GM12878 (cell line): ENCODE data around the gene ANP32E. TPM values are rescaled to one million over a fixed set of nuclear protein-coding genes. Genes with fewer than 3 reads are reported as not detected.

ENCODE experiments used
- ATAC-seq: fragments of 200-7000 bp; cut with Tn5 transposase; 3 replicates; pipeline ENCODE4 v1.9.1; 2020; ENCODE audit warnings: mild to moderate bottlenecking, moderate library complexity
- BruUV-seq: library from RNA; stranded (reverse); fragments of 400-500 nt; replicated peaks from 2 replicates; lab custom pipeline; 2021; lab: Mats Ljungman, UMichigan
- CTCF ChIA-PET: fragments of 300-600 bp; sonication (Branson Sonifier 250); formaldehyde crosslinking; extraction: SDS; loops from one replicate; lab custom pipeline; 2021; ENCODE audit warnings: inconsistent platforms; lab: Yijun Ruan, JAX
- POLR2A ChIA-PET: fragments of 350-600 bp; formaldehyde crosslinking; extraction: SDS; loops from one replicate; lab custom pipeline; 2021; ENCODE audit warnings: inconsistent platforms; lab: Charles Lee
- RAD21 ChIA-PET: fragments of 300-600 bp; sonication (Branson Sonifier 250); formaldehyde crosslinking; loops from one replicate; lab custom pipeline; 2023; ENCODE audit warnings: antibody characterized with exemption; ENCODE audit not compliant: unreplicated experiment; lab: Charles Lee
- SMC1A ChIA-PET: fragments of 300-600 bp; sonication (Branson Sonifier 250); formaldehyde crosslinking; loops from one replicate; lab custom pipeline; 2023; ENCODE audit not compliant: unreplicated experiment, uncharacterized antibody; lab: Charles Lee
- DNase-seq: peaks from one replicate; pipeline ENCODE4 v3.0.0-alpha.2; 2011; ENCODE audit warnings: low read depth, low spot score
- FAIRE-seq: peaks from 3 replicates; lab custom pipeline; 2011; peaks lifted over from hg19 to GRCh38; lab: Jason Lieb, UNC
- H2AFZ ChIP-seq: 2 replicates; pipeline ENCODE4 v1.6.0; 2011; ENCODE audit warnings: low read depth, low read length, control low read depth; ENCODE audit not compliant: control insufficient read depth
- H3K27ac ChIP-seq: 2 replicates; pipeline ENCODE4 v1.5.1; 2011; ENCODE audit warnings: control low read depth; ENCODE audit not compliant: control insufficient read depth, insufficient read depth
- H3K27me3 ChIP-seq, 2 experiments: replicated peaks in 1 of 2; 2 replicates each; pipeline versions ENCODE4 v1.6.0 to v1.6.1; 2011; ENCODE audit warnings: low read length in 1 of 2; ENCODE audit not compliant: control insufficient read depth in 2 of 2, insufficient read depth in 2 of 2
- H3K36me3 ChIP-seq, 2 experiments: 2 replicates each; pipeline ENCODE4 v1.5.1; 2011; ENCODE audit warnings: low read length in 1 of 2; ENCODE audit not compliant: control insufficient read depth in 2 of 2, insufficient read depth in 2 of 2
- H3K4me1 ChIP-seq: 2 replicates; pipeline ENCODE4 v1.6.1; 2011; ENCODE audit warnings: mild to moderate bottlenecking, low read length, moderate library complexity, mixed read lengths; ENCODE audit not compliant: control insufficient read depth, insufficient read depth
- H3K4me2 ChIP-seq: 2 replicates; pipeline ENCODE4 v1.6.0; 2011; ENCODE audit warnings: control low read depth; ENCODE audit not compliant: control insufficient read depth, insufficient read depth
- H3K4me3 ChIP-seq: fragments of 200-600 bp; sonication (generic); 2 replicates; pipeline ENCODE4 v1.5.1; 2016
- H3K79me2 ChIP-seq: 2 replicates; pipeline ENCODE4 v1.6.0; 2011; ENCODE audit warnings: low read length; ENCODE audit not compliant: control insufficient read depth, insufficient read depth
- H3K9ac ChIP-seq: 2 replicates; pipeline ENCODE4 v1.8.0; 2011; ENCODE audit warnings: low read length, control low read depth, mixed read lengths; ENCODE audit not compliant: control insufficient read depth, insufficient read depth
- H3K9me3 ChIP-seq: replicated peaks from 3 replicates; pipeline ENCODE4 v1.5.1; 2011; ENCODE audit warnings: mild to moderate bottlenecking, low read length; ENCODE audit not compliant: control insufficient read depth, insufficient read depth
- H4K20me1 ChIP-seq: 2 replicates; pipeline ENCODE4 v1.6.0; 2011; ENCODE audit not compliant: control insufficient read depth, insufficient read depth
- BACH1 ChIP-seq: fragments of 450-650 bp; IDR thresholded peaks from 2 replicates; pipeline ENCODE4 v1.6.1; 2017; ENCODE audit warnings: mild to moderate bottlenecking, borderline replicate concordance
- CBX5 ChIP-seq: sonication (generic); IDR thresholded peaks from 2 replicates; pipeline ENCODE4 v1.6.1; 2016; ENCODE audit warnings: low read depth, moderate library complexity, mild to moderate bottlenecking, inconsistent platforms
- CHD4 ChIP-seq: fragments of 200-600 bp; sonication (generic); IDR thresholded peaks from 2 replicates; pipeline ENCODE4 v1.6.1; 2016; ENCODE audit warnings: mild to moderate bottlenecking
- CREB1 ChIP-seq: IDR thresholded peaks from 2 replicates; pipeline ENCODE4 v1.6.1; 2012; ENCODE audit warnings: low read depth, mild to moderate bottlenecking, inconsistent platforms
- EGR1 ChIP-seq, 2 experiments: IDR thresholded peaks; 1 replicate in 1 of 2; 2 replicates in 1 of 2; pipeline ENCODE4 v1.6.1; 2011 to 2012; ENCODE audit warnings: low read depth in 2 of 2, low read length in 2 of 2, borderline replicate concordance in 1 of 2, mild to moderate bottlenecking in 1 of 2, moderate library complexity in 1 of 2
- EP300 ChIP-seq, 2 experiments: fragments of 150-350 bp in 1 of 2; IDR thresholded peaks; 2 replicates each; pipeline ENCODE4 v1.6.1; 2011 to 2012; ENCODE audit warnings: low read depth in 2 of 2, low read length in 2 of 2, borderline replicate concordance in 1 of 2, improper control_type of control experiment in 1 of 2, inconsistent platforms in 1 of 2; ENCODE audit not compliant: control insufficient read depth in 1 of 2
- FOS ChIP-seq: IDR thresholded peaks from 3 replicates; pipeline ENCODE4 v1.6.1; 2011; ENCODE audit warnings: borderline replicate concordance; ENCODE audit not compliant: insufficient read length; ENCODE audit errors: extremely low read depth
- KAT2A ChIP-seq: conservative IDR thresholded peaks from 2 replicates; pipeline ENCODE4 v1.6.1; 2011; ENCODE audit warnings: low read depth, low read length; ENCODE audit not compliant: control insufficient read depth
- MEF2B ChIP-seq: fragments of 450-650 bp; IDR thresholded peaks from 2 replicates; pipeline ENCODE4 v1.6.1; 2018; ENCODE audit warnings: mild to moderate bottlenecking, moderate library complexity; ENCODE audit not compliant: partially characterized antibody, poor library complexity, severe bottlenecking
- MYB ChIP-seq: fragments of 150-350 bp; IDR thresholded peaks from 2 replicates; pipeline ENCODE4 v1.6.1; 2014; ENCODE audit warnings: mild to moderate bottlenecking, low read depth, low read length, borderline replicate concordance
- NR2C1 ChIP-seq: fragments of 450-650 bp; IDR thresholded peaks from 2 replicates; pipeline ENCODE4 v1.6.1; 2017; ENCODE audit warnings: antibody characterized with exemption, mild to moderate bottlenecking, moderate library complexity
- NR2F1 ChIP-seq: fragments of 450-650 bp; conservative IDR thresholded peaks from 2 replicates; pipeline ENCODE4 v1.6.1; 2017; ENCODE audit warnings: mild to moderate bottlenecking
- POU2F2 ChIP-seq: IDR thresholded peaks from 3 replicates; pipeline ENCODE4 v1.6.1; 2011; ENCODE audit warnings: low read depth, mild to moderate bottlenecking, low read length, borderline replicate concordance
- SREBF2 ChIP-seq: IDR thresholded peaks from 2 replicates; pipeline ENCODE4 v1.6.1; 2012; ENCODE audit warnings: mild to moderate bottlenecking, low read length
- TCF12 ChIP-seq: IDR thresholded peaks from 2 replicates; pipeline ENCODE4 v1.6.1; 2011; ENCODE audit warnings: low read depth, mild to moderate bottlenecking, low read length
- ZNF274 ChIP-seq: IDR thresholded peaks from one replicate; pipeline ENCODE4 v1.8.0; 2011; ENCODE audit not compliant: insufficient read length, insufficient read depth
- ZNF384 ChIP-seq: IDR thresholded peaks from 2 replicates; pipeline ENCODE4 v1.6.1; 2012; ENCODE audit warnings: low read depth, mild to moderate bottlenecking, low read length, improper control_type of control experiment, borderline replicate concordance
- ZZZ3 ChIP-seq: IDR thresholded peaks from 2 replicates; pipeline ENCODE4 v1.6.1; 2011; ENCODE audit warnings: low read depth; ENCODE audit not compliant: control insufficient read depth, insufficient read length
- WGBS: methylation state at CpG from one replicate; pipeline ENCODE4 v1.1.6; 2016; ENCODE audit warnings: low lambda C conversion rate; ENCODE audit not compliant: insufficient replicate concordance, insufficient coverage; ENCODE audit errors: missing lambda C conversion rate; 5-methylcytosine and 5-hydroxymethylcytosine counted together
- in situ Hi-C: fragments of 300-500 bp; cut with MboI; formaldehyde crosslinking; loops from 9 replicates; pipeline ENCODE4 v1.14.3; 2018; ENCODE audit warnings: mixed read lengths
- intact Hi-C: fragments of 100-400 bp; cut with micrococcal nuclease; formaldehyde crosslinking; loops from one replicate; pipeline ENCODE4 v1.14.2; 2022; ENCODE audit not compliant: unreplicated experiment
- polyA plus RNA-seq, 11 experiments: library from polyadenylated mRNA; depleted of rRNA in 4 of 11; unstranded in 6 of 11; stranded (reverse) in 5 of 11; fragments of >200 nt; fragmentation: Nextera tagmentation in 4 of 11; fragmentation: Illumina TruSeq in 1 of 11; extraction: Ambion mirVana in 4 of 11; extraction: Trizol in 1 of 11; gene quantifications; 1 replicate in 1 of 11; 2 replicates in 10 of 11; pipeline versions ENCODE4 v1.2.1 to v1.2.3, GENCODE V29; 2011 to 2016; ENCODE audit warnings: inconsistent platforms in 2 of 11, missing spikeins in 2 of 11, low read depth in 1 of 11
- total RNA-seq, 4 experiments: library from RNA; depleted of rRNA in 3 of 4; stranded (reverse); fragments of >200 nt in 3 of 4; fragmentation: Illumina TruSeq in 1 of 4; extraction: Trizol in 1 of 4; gene quantifications; 2 replicates each; pipeline versions ENCODE4 v1.2.1 to v1.2.3, GENCODE V29; 2013 to 2021
- TF ChIP-seq, protein P1 (sequence below): fragments of 450-650 bp; IDR thresholded peaks from 2 replicates; pipeline ENCODE4 v1.6.1; 2017; ENCODE audit warnings: antibody characterized with exemption, mild to moderate bottlenecking, moderate library complexity

Gene ANP32E
- total and polyA plus RNA-seq, 10 of the 15 experiments (the other 5 are each of a cell fraction or from before 2014, with no cell fraction given): 59.2 to 250 (median 121) TPM

DNA sequence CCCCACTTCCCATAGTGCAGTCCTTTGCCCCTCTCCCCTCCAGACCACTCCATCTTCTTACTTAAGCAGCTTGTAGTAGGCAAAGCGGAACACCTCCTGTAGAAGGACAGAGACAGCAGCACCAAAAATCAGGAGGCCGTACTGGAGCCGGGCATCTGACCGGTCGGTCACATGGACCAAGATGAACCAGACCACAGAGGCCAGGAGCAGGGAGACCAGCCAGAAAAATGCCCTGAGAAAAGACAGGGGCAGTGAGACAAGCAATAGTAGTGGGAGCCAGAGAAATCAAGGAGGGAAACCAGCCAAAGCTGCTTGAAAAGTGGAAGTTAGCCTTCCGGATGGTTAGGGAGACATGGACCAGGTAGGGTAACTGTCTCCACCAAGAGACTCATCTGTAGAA lies 32.0 kb upstream of the ANP32E start:
- TF ChIP-seq BACH1: no peak
- TF ChIP-seq ZNF384: no peak
- TF ChIP-seq MEF2B: no peak
- TF ChIP-seq TCF12: no peak
- TF ChIP-seq MYB: no peak
- no peak for TF ChIP-seq EGR1 (IDR thresholded peaks at IDR 0.05; ENCODE audit: borderline replicate concordance in 1 of 2, low read depth in 2 of 2, low read length in 2 of 2)
- TF ChIP-seq NR2C1: no peak
- TF ChIP-seq CBX5: no peak
- no peak for TF ChIP-seq FOS
- no peak for TF ChIP-seq POU2F2
- TF ChIP-seq ZZZ3: no peak
- TF ChIP-seq CREB1: no peak
- TF ChIP-seq, protein P1, sequence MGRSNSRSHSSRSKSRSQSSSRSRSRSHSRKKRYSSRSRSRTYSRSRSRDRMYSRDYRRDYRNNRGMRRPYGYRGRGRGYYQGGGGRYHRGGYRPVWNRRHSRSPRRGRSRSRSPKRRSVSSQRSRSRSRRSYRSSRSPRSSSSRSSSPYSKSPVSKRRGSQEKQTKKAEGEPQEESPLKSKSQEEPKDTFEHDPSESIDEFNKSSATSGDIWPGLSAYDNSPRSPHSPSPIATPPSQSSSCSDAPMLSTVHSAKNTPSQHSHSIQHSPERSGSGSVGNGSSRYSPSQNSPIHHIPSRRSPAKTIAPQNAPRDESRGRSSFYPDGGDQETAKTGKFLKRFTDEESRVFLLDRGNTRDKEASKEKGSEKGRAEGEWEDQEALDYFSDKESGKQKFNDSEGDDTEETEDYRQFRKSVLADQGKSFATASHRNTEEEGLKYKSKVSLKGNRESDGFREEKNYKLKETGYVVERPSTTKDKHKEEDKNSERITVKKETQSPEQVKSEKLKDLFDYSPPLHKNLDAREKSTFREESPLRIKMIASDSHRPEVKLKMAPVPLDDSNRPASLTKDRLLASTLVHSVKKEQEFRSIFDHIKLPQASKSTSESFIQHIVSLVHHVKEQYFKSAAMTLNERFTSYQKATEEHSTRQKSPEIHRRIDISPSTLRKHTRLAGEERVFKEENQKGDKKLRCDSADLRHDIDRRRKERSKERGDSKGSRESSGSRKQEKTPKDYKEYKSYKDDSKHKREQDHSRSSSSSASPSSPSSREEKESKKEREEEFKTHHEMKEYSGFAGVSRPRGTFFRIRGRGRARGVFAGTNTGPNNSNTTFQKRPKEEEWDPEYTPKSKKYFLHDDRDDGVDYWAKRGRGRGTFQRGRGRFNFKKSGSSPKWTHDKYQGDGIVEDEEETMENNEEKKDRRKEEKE: no peak
- no peak for TF ChIP-seq NR2F1
- TF ChIP-seq SREBF2: no peak
- no peak for TF ChIP-seq ZNF274
- no peak for TF ChIP-seq KAT2A
- no peak for TF ChIP-seq EP300 (IDR thresholded peaks at IDR 0.05; ENCODE audit: borderline replicate concordance in 1 of 2, control insufficient read depth in 1 of 2, low read depth in 2 of 2, low read length in 2 of 2)
- no peak for TF ChIP-seq CHD4
- DNase-seq: no peak
- Histone ChIP-seq H3K27ac (peak overlapping the region; percentile 90), H3K9me3 (no peaks in the 10 kb centered on the region), H3K79me2 (peaks cover 27% of the 10 kb centered on the region), H3K4me1 (peaks cover 6% of the 10 kb centered on the region), H3K4me3 (peak overlapping the region; percentile 97), H3K9ac (peak overlapping the region; percentile 97), H4K20me1 (no peaks in the 10 kb centered on the region), H3K36me3 (peaks cover 4 to 19% of the 10 kb centered on the region in 2 experiments), H3K4me2 (peak overlapping the region; percentile 86), H2AFZ (no peak overlapping the region), H3K27me3 (no peaks in the 10 kb centered on the region)
- intact Hi-C loops: loop anchor here (1.0 to 5.0 kb wide), 2 partner anchors 12 to 54 kb away; partner anchors contain the start of gene PRPF3
- WGBS: 38% methylated on average over 6 of the region's 6 CpGs
- no peak for FAIRE-seq
- POLR2A ChIA-PET: no interaction called here
- ATAC-seq: no peak
- CTCF ChIA-PET: no interaction called here
- SMC1A ChIA-PET: interaction anchor here (1.9 kb wide), 1 partner anchor 13 kb away, joined by 4 read pairs; no protein-coding TSS in a partner anchor
- BruUV-seq: no TSS peak
- RAD21 ChIA-PET: no interaction called here
- in situ Hi-C loops: no loop called here
